GM18870 (cell line): ENCODE results near the gene CARD11.
"Not testable (repeated sequence)": the region's sequence is repeated elsewhere in the genome, so short reads cannot be mapped to it uniquely, and the experiment has no call there.

Experiments used
- ATAC-seq: cut with Tn5 transposase; IDR thresholded peaks from one replicate; pipeline ENCODE4 v1.9.1; 2021; ENCODE audit warnings: moderate library complexity; ENCODE audit not compliant: unreplicated experiment

Gene CARD11

DNA sequence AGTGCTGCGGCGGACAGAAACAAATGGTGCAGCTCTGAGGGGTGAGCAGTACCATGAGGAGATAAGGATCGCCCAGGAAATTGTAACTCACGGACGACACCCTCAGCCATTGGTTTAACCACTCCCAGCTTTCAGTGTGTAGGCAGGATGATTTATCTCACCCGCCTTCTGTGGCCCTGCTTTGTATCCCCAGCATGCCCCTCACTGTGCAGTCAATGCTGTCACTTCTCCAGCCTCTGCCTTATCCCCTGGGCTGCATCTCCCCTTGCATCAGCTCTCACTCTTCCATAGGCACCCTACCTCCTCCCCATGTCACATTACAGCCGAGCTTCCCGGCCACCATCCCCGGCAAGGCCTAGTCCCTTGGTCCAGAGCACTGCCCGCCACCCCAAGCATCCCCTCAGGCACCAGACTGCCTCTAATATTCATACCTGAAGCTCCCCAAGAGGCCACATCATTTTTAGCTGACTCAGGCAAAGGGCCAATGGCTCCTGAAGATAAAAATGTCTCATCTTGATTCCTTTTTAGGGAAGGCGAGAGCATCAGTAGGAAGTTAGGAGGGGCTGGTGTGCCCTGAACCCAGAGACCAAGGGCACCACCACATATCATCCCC, 77.1 kb downstream of the CARD11 start:
- no peak for ATAC-seq

DNA sequence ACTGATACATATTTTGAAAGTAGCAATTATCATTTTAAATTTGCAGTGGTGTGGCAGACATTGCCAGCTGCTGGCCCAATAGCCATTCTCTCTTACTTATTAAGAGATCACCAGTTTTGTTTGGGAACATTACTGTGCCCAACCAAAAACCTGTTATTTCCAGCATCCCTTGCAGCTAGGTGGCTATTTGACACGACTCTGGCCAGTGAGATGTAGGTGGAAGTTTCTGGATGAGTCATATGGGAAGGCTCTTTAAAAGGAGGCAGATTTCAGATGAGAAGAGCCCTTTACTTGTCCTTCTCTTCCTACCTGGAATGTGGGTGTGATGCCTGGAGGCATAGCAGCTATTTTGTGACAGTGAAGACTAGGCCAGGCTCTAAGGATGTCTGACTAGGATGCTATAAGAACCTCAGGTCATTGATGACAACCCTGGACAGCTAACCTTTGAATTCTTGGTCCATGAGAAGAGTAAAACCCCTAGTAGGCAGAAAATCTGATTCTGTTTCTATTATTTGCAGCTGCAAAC, 77.9 kb downstream of the CARD11 start:
- ATAC-seq: no peak

DNA sequence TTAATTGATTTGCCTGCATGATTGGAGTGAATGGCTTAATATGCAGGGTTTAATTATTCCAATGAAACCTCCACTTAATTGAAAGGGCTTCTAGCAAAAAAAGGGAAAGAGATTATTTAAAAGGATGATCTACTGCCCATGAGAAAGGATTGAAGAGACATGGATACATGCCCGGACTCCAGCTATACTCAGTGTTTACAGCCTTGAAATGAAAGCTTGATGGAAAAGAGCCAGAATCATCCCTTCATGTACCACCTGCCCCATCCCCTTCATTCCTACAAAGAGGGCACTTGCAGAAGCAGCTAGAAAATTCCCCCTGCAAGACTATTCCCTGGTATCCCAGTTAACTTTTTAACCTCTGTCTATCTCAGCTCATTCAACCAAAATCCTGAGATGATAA, 78.4 kb downstream of the CARD11 start:
- no peak for ATAC-seq

DNA sequence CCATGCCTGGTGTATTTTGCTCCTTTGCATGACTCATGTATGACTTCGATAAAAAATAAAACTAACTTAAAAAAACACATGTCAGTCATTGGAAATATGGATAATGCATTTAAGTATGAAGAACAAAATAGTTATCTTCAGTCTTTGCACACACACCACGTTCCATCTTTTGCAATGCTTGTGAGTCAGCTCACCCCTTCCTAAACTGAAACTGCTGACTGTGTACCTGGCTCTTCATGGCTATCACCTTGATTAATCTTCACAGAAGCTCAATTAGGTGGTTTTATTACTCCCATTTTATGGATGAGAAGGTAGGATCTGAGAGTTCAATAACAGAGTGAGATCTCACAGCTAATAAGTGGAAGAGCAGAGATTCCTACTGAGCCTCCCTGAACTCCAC, 79.5 kb downstream of the CARD11 start:
- ATAC-seq: no peak

DNA sequence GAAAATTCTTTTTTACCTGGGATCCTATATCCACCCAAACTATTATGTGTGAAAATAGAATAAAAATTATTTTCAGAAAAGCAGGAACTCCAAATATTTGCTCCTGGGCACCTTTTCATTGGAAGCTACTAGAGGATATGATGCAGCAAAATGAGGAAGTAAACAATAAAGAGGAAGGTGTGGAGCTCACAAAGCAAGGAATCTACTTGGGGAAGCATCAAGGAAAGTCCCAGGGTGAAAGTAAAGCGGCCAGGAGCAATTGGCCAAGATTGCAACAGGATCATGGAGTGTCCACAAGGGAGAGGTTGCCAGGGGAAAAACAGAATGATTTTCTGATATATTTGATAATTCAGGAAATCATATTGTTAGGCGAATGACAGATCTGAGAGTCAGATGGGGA, 80.8 kb downstream of the CARD11 start:
- no peak for ATAC-seq

DNA sequence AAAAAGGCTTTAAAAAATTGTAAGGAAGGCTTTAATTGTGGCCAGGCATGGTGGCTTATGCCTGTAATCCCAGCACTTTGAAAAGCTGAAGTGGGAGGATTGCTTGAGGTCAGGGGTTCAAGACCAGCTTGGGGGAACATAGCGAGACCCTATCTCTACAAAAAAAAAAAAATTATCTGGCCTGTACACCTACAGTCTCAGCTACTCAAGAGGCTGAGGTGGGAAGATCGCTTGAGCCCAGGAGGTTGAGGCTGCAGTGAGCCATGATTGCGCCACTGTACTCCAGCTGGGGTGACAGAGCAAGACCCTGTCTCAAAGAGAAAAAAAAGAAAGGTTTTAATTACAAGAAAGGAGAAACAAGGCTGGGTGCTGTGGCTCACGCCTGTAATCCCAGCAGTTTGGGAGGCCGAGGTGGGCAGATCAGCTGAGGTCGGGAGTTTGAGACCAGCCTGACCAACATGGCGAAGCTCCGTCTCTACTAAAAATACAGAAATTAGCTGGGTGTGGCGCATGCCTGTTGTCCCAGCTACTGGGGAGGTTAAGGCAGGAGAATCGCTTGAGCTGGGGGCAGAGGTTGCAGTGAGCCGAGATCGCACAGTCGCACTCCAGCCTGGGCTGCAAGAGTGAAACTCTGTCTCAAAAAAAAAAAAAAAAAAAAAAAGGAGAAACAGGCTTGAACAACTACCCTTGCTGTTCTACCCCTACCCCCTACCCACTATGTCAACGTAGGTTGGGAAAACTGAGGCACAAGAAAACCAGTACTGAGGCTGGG, 83.7 kb downstream of the CARD11 start:
- ATAC-seq: no peak

DNA sequence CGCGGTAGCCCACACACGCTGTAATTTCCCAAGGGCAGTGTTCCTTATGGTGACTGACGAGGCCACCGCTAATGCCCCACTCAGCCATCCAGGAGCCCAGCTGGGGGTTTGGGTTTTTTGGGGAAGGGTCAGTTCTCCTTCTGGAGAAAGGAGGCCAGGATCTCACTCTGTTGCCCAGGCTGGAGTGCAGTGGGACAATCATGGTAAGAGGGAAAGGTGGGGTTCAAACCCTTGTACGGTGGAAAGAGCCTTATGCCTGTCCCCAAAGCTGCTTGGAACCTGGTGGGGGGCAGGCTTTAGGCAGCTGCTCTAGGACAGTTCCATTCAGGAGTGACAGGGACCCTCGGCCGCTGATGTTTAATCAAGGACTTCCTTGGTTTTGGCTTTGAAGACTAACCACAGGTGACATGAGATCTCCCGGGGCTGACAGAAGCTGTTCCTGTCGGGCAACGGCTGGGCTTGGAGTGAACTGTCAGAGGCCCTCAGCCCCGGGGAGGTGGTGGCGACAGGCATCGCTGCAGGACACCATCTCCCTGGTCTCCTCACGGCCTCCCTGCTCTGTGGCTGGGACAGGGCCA, 84.5 kb downstream of the CARD11 start:
- ATAC-seq: no peak

DNA sequence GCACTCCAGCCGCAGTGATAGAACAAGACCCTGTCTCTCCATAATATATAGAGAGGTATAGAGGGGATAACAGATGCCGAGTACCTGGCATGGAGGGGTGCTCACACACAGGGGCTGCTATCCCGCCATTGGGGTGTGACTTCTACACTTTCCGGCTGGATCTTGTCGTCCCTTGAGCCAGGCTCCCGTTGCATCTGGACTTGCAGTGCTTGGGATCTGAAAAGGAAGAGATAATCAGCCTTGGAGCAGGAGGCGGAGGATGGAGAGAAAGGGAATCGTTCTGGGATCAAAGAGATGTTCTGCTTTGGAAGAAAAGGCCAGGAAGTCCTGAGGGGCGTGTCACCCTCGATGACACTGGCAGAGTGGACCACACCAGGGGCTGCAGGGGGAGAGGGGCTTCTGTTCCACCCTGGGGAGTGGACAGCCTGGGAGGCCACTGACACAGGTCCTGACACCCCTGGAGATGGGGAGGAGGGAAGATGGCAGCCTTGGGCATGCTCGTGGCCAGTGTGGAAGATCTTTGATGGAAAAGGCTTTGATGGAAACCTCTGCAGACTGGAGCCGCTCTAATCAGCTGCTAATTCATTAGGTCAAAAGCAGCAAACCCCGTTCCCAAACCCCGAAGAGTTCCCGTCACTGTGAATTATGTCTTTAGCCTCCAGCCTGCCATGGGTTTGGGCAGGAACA, 85.1 kb downstream of the CARD11 start:
- ATAC-seq: no peak

DNA sequence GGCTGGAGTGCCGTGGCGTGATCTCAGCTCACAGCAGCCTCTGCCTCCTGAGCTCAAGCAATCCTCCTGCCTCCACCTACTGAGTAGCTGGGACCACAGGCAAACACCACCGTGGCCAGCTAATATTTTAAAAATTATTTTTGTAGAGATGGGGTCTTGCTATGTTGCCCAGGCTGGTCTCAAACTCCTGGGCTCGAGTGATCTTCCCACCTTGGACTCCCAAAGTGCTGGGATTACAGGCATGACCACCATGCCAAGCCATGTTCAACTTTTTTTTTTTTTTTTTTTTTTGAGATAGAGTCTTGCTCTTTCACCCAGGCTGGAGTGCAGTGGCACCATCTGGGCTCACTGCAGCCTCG, 86.3 kb downstream of the CARD11 start:
- ATAC-seq: not testable (repeated sequence)

DNA sequence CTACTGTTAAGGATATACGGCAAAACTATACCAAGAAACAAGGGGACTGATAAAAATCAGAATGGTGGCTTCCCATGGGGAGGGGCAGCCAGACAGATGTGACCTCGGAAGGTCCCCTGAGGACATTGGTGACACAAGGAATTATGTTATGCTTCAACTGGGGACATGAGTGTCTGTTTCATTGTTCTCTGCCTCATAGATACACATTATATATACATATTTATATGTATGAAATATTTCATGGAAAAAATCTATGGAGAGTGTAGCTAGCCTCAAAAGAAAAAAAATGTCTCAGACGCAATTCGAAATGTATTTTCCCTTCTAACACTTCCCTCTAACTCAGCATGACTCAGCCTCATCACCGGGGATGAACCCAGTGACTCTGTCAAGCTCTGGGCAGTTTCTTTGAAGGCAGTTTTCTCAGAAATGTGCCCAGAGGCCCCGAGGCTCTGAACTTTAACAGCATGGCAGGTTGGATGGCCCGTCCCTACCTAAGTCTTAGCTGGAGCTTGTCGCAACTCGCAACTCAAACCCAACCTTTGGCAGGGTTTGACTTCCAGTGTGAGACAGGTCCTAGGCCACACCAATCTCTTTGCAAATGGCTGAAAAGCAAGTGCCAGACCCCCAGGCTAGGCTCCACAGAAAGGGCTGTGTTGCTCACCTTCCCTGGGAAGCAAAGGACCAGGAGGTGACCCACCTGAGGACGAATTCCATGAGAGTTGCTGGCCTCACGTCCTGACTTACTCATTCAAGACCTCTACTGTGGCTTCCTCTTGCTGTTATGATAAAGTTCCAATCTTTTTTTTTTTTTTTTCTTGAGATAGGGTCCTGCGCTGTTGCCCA, 86.9 kb downstream of the CARD11 start:
- ATAC-seq: no peak

DNA sequence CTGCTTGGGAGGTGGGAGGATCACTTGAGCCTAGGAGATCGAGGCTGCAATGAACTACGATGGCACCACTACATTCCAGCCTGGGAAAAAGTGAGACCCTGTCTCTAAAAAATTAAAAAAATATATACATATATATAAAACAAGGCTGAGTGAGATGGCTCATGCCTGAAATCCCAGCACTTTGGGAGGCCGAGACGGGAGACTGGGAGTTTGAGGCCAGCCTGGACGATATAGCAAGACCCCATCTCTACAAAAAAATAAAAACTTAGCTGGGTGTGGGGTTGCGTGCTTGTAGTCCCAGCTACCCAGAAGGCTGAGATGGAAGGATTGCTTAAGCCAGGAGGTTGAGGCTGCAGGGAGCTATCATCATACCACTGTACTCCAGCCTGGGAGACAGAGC, 87.6 kb downstream of the CARD11 start:
- no peak for ATAC-seq

DNA sequence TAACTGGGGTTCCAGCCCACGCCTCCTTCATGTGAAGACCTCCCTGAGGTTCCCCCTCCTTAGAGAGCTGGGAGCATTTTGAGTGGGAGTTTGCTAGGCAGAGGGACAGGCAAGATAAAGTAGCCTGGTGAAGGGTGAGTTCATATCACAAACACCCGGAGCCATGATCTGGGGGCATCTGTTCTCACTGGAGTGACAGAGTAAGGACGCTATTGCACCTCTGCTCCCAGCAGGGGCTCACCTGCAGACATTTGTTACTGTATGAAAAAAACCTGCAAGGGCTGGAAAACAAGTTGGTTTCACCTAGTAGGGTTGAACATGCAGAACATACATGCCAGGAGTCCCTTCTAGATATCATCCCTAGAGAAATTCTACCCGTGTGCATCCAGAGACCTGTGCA, 88.4 kb downstream of the CARD11 start:
- ATAC-seq: no peak

DNA sequence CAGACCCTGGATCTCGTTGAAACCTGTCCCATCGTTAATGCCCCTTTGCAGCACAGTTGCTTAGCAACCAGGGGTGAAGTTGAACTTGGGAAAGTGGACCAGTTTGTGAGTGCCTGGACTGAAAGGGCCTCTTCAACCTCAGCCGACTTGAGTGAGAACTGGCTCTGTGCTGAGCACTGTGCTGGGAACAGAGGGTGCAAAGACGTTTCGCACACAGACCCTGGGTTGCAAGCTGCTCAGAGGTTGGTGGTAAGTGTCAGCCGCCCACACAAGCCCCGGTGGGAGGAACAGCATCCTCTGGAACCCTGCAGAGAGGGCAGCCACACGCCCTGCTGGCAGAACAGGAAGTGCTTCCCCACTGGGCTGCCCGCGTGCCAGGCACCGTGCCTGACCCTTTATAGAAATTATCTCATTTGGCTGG, 89.2 kb downstream of the CARD11 start:
- no peak for ATAC-seq

DNA sequence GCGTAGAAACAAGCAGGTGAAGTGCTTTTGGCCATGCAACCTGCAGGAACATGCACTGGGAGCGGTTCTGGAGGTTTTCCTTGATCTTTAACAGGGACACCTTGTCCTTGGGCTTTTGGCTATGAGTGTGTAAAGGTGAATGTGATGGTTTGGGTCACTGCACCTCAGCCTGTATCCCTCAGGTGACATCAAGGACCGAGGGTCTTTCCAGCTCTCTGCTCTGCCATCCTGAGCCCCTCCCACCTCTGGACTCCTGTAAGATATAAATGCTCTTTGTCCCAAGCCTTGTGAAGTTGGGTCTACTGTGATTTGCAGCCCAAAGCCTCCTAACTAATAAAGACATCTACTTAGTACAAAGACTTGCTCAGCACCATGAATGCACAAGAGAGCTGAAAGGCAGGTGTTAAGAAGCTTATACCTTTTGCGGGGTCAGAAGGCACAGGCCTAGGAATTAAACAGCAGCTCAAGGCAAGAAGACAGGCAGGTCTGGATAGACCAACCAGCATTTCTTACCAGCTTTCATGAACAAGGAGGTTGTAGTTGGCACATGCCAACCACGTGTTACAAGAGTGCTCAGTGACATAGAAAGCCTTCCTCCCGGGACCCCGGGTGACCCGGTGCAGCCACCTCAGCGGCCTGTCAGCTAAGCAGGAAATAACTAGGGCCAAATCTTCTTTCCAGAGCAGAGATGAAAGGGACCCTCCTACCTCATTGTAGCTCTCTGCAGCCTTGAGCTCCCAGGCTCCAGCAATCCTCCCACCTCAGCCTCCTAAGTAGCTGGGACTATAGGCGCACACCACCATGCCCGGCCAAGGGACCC, 89.9 kb downstream of the CARD11 start:
- no peak for ATAC-seq

DNA sequence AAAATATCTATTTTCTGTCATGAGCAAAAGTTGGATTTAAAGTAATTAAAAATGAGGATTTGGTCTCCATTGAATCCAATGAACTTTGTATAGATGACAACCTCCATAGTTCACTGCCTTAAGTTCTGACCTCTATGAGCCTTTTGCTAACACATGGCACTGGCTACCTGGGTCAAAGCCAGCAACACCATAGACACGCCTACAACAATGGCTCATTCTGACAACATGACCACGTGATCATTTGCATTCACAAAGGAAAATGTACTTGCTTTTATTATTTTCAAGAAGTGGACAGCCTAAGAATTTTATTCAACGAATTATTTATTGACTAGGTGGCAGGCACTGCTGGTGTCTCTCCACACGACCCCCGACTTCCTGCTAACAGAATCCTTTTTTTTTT, 90.6 kb downstream of the CARD11 start:
- ATAC-seq: no peak

DNA sequence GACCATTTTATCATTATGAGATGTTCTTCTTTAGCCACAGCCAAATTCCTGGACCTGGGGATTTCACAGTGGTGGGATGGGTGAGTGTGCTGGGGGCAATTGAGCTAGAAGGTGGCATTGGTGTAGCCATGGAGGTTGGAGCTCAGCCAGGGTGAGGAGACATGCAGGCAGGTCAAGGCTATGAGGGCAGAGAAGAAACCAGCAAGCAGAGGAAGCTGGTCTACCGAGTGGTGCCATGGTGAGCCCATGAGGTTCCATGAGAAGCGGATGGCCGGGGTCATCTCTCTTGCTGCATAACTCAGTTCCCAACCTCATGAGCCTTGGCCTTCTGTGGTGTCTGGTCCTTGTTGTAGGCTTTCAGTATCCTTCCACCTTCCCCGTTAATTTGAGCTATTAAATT, 91.4 kb downstream of the CARD11 start:
- no peak for ATAC-seq

DNA sequence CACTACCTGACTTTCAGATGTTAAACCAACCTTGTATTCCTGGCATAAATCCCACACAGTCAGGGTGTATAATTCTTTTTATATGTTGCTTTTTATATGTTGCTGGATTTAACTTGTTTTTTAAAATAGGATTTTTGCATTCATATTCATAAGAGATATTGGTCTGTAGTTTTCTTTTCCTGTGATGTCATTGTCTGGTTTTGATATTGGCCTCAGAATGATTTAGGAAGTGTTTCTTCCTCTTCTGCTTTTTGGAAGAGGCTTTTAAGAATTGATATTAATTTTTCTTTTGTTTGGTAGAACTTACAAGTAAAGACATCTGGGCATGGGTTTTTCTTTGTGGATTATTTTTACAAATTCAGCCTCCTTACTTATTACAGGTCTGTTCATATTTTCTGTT, 93.1 kb downstream of the CARD11 start:
- ATAC-seq: no peak

DNA sequence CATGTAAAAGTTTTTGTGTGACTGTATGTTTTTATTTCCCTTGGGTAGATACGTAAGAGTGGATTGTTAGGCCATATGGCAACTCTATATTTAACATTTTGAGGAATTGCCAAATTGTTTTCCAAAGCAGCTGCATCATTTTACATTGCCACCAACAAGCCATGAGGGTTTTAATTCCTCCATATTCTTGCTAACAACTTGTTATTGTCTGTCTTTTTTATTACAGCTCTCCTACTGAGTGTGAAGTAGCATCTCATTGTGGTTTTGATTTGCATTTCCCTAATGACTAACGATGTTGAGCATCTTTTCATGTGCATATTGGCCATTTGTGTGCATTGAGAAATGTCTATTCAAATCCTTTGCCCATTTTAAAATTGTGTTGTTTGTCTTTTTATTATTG, 94.9 kb downstream of the CARD11 start:
- ATAC-seq: no peak

DNA sequence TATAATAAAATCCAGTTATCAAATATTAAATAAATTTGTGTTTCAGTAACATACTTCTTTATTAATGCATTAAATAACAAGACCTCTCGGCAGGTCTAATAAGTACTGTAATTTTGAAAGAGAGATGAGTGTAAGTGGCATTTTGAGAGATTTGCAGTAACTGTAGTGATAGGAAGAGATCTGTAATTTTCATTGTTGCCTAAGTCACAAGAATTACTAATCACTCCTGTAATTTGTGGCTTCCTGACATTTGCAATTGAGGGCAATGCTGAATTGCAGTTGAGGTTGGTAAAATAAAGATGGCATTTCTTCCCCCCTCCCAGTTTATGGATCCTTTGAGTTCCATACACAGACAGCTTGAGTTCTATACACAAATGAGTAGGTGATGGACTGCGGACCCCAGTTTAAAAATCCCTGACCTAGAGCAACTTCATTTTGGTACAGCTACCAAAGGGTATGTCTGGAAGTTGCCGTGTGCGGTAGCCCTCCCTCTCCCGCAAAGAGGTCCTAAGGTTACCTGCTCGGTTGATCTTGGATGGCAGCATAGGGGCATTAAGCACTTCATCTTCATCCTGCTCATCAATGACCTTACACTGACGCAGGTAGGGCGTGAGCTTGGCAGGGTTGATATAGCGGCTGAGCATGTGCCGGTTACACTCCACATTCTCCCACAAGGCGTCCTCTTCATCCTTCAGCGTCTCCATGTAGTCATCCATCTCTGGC, 96.4 kb downstream of the CARD11 start:
- ATAC-seq: no peak
